Measurements from ENCODE around the gene BBC3.
A peak's percentile ranks its signal among the peaks of the same experiment; 100 is the strongest.
"Not testable (repeated sequence)": the region's sequence is repeated elsewhere in the genome, so short reads cannot be mapped to it uniquely, and the experiment has no call there.

The BBC3 gene

GRCh38 chr19:47230921-47231214 is at the start of gene BBC3:
Gene BBC3 (minus strand): TSS chr19:47231199. CDS start chr19:47228431, 2,768 bp downstream.
- DNase-seq = no peak

- DNase-seq = no peak
These were observed 49.3 kb upstream of the BBC3 start for GRCh38 chr19:47280183-47280797.

- not testable (repeated sequence) for DNase-seq
These were observed 45.5 kb upstream of the BBC3 start for GRCh38 chr19:47276513-47276912.

- no peak for DNase-seq
These were observed 44.9 kb upstream of the BBC3 start for GRCh38 chr19:47275791-47276461.

GRCh38 chr19:47274891-47275761 is 44.1 kb upstream of the BBC3 start:
- DNase-seq = no peak

GRCh38 chr19:47274071-47274890 is 43.3 kb upstream of the BBC3 start, which contains the start of gene INAFM1:
Gene INAFM1 (plus strand): TSS chr19:47274885. CDS start chr19:47274920, 35 bp downstream.
- DNase-seq = peak; percentile 93

- DNase-seq = peak; percentile 88
These were observed 42.5 kb upstream of the BBC3 start for GRCh38 chr19:47273313-47274070.

GRCh38 chr19:47272448-47273312 is 41.7 kb upstream of the BBC3 start:
- DNase-seq = peak; percentile 16

- no peak for DNase-seq
These were observed 41.0 kb upstream of the BBC3 start for GRCh38 chr19:47271949-47272348.

- no peak for DNase-seq
These were observed 39.4 kb upstream of the BBC3 start for GRCh38 chr19:47270408-47270807.

GRCh38 chr19:47269596-47269995 is 38.6 kb upstream of the BBC3 start:
- no peak for DNase-seq

GRCh38 chr19:47268028-47268427 is 37.0 kb upstream of the BBC3 start:
- DNase-seq = no peak

GRCh38 chr19:47267350-47267759 is 36.4 kb upstream of the BBC3 start:
- DNase-seq = peak; percentile 65

- DNase-seq = no peak
These were observed 35.5 kb upstream of the BBC3 start for GRCh38 chr19:47266401-47266941.

- no peak for DNase-seq
These were observed 33.6 kb upstream of the BBC3 start for GRCh38 chr19:47264629-47265028.

- not testable (repeated sequence) for DNase-seq
These were observed 31.2 kb upstream of the BBC3 start for GRCh38 chr19:47261946-47262793.

GRCh38 chr19:47260476-47260875 is 29.5 kb upstream of the BBC3 start:
- DNase-seq = no peak

GRCh38 chr19:47258895-47259555 is 28.0 kb upstream of the BBC3 start:
- DNase-seq = no peak

GRCh38 chr19:47258434-47258833 is 27.4 kb upstream of the BBC3 start:
- DNase-seq = no peak

Data from midbrain (tissue), 1 donor.